Stimulated activated CD4-positive, alpha-beta T cell treated with anti-CD3 and anti-CD28 coated beads, Interleukin-15, amount 100 ng/mL, for 24 hours (primary cell): ENCODE measurements around the gene RFX7.
"Not testable (repeated sequence)": the region's sequence is repeated elsewhere in the genome, so short reads cannot be mapped to it uniquely, and the experiment has no call there.

Experiments used
- DNase-seq: peaks from one replicate; pipeline ENCODE4 v3.0.0-alpha.2; 2020

Gene RFX7

DNA sequence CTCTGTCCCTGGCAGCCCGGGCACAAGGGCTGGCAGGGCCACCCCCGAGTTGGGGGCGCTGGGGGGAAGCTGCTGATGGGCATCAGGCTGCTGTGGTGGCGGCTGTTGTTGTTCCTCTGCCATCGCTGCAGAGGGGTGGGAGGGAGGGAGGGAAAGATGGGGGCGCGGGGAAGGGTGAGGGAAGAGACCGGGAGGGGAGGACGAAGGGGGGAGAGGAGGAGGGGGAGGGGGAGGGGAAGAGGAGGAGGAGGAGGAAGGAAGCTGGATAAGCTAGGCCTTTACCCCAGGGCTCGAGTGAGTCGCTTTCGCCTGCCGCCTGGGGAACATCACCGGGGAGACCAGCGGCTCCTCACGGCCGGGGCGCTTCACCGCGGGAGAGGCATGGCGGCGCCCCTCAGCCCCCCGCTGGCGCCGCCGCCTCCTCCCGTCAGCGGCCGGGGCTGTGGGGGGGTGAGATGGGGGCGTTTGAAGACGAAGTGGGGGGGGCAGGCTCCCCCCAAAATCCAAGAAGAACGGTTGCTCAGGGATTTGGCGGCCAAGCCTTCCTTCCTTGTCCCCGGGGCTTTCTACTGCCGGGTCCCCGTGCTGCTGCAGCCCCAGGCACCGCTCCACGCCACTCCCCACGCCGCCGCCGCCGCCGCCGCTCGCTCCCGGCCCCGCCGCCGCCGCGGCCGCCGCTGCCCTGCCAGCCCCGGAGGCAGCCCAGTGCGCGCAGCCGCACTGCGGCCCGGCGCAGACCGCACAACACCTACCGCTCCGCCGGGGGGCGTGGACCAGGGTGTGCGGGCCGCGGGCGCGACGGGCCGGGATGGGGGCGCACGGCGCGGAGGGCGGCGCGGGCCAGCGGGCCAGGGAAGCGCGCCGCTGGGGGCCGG, at the start of gene RFX7:
Gene RFX7 (minus strand): TSS at position 717 of the 875 bp plus-strand sequence. CDS start 594 bp downstream, at position 123.
- peak; percentile 82 for DNase-seq

DNA sequence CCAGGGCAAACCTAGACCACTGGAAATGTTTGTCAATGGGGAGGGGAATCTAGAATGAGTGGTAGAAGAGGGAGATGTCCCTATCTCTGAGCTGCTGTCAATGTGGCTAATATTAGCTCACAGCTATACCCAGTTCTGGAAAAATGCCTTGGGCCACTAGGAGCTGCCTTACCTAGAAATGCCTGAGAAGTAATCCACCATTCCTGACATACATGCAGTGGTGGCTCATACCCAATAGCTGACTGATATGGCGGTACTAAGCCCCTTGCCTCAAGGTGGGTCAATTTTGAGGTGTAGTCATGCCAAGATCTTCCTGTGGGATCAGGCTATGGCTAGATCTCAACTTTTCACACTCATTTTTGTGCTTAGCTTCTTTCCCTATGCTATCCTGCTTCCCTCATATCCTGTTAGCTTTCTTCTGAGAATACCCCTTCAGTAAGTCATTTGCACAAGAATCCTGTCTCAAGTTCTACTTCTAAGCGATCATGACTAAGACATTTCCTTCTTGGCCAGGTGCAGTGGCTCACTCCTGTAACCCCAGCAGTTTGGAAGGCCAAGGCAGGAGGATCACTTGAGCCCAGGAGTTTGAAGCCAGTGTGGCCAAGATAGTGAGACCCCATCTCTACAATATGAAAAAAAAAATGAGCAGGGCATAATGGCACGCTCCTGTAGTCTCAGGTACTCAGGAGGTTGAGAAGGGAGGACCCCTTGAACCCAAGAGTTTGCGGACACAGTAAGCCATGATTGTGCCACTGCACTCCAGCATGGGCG, 49.1 kb upstream of the RFX7 start:
- no peak for DNase-seq

DNA sequence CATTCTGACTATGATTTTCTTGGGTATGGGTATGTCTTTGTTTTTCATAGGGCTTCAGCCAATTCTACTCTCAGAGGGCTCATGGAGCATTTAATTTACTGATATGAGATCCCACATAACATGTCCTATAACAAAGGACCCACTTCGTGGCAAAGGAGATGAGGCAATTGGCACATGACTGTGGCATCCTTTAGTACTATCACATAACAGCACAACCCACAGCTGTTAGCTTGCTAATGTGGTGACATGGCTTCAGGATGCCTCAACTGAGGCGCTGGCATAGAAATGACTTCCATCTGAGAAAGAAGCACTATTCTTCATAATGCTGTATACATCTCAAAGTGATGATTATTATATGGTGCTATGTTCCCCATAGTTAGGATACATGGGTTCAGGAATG, 48.1 kb upstream of the RFX7 start:
- no peak for DNase-seq

DNA sequence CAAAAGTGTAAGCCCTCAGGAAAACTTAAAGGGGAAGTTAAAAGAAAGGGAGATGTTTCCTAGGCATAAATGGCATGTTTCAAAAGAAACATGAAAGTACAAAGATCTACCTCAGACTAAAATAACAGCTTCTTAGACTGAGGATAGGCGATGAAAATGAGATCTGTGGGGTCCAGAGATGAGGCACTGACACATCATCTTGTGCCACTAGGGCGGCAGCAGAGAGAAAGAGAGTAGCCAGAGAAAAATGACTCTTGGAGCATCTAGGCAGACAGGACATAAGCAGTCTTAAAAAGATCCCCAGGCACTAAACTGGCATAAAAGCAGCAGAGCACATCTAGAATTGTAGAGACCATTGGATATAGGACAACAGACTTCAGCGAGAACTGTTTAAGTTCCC, 42.5 kb upstream of the RFX7 start:
- no peak for DNase-seq

DNA sequence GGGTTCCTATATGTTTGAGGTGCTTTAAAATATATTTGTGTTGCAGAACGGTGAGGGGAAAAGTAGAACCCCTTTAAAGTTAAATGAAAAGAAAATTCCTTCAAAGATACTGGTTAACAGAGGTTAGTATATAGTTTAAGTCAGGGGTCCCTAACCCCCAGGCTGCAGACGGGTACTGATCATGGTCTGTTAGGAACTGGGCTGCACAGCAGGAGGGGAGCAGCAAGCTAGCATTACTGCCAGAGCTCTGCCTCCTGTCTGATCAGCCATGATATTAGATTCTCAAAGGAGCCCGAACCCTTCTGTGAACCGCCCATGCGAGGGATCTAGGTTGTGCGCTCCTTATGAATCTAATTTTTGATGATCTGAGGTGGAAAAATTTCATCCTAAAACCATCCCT, 37.5 kb upstream of the RFX7 start:
- DNase-seq, result no peak

DNA sequence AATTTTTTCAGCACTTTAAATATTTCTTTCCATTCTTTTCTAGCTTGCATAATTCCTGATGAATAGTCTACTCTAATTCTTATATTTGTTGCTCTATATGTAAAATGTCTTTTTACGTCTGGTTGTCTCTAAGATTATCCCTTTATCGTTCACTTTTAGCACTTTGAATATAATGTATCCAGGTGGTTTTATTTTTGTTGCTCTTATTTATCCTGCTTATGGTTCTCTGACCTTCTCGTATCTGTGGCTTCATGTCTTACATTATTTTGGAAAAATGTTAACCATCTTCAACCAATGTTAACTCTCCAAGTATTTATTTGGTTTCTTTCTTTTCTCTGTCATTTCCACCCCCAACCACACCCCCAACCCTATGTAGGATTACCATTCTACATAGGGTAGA, 30.0 kb upstream of the RFX7 start:
- DNase-seq, result no peak

DNA sequence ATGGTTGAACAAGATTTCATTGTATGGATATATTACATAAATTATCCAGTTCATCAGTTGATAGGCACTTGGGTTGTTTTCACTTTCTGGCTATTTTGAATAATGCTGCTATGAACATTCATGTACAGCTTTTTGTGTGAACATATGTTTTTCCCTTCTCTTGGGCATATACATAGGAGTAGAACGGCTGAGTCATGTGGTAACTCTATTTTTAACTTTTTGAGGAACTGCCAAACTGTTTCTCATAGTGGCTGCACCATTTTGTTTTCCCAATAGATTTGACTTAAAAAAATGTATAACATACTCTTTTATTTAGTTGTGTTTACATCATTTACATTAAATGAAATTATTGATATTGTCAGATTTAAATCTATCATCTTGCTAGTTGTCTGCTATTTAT, 28.8 kb upstream of the RFX7 start:
- DNase-seq, result no peak

DNA sequence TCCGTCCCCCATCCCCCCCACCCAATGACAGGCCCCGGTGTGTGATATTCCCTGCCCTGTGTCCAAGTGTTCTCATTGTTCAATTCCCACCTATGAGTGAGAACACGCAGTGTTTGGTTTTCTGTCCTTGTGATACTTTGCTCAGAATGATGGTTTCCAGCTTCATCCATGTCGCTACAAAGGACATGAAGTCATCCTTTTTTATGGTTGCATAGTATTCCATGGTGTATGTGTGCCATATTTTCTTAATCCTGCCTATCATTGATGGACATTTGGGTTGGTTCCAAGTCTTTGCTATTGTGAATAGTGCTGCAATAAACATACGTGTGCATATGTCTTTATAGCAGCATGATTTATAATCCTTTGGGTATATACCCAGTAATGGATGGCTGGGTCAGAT, 22.8 kb upstream of the RFX7 start:
- not testable (repeated sequence) for DNase-seq

DNA sequence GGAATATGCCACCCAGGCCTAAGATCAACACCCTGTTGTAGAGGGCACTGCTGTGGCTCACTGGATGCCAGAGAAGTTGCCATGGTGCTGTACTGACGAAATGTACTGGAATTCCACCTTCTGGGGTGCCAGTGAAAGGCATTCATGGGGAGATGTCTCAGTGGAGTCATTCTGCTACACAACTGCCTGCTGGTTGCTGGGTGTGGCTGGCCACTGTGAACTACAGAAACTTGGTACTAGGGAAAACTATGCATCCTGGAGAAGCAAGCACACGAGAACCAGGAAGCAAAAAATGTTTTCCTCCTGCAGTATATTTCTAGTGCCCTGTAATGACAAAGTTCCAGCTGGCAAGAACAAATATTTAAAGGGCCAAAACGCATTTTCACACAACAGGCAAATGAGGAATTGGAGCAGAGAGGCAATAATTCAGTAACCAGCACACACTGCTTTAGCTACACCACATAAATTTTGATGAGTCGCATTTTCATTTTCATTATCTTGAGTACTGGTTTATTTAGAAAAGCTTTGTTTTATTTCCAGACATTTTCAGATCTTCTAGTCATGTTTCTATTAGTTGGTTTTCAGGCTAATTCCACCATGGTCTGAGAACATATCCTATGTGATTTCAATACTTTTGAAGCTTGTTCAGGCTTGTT, 18.3 kb upstream of the RFX7 start:
- DNase-seq, result no peak

DNA sequence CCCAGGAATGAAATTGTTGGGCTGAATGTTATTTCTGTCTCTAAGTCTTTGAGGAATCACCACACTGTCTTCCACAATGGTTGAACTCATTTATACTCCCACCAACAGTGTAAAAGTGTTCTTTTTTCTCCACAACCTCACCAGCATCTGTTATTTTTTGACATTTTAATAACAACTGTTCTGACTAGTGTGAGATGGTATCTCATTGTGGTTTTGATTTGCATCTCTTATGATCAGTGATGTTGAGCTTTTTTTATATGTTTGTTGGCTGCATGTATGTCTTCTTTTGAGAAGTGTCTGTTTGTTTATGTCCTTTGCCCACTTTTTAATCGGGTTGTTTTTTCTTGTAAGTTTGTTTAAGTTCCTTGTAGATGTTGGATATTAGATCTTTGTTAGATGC, 13.6 kb upstream of the RFX7 start:
- not testable (repeated sequence) for DNase-seq

DNA sequence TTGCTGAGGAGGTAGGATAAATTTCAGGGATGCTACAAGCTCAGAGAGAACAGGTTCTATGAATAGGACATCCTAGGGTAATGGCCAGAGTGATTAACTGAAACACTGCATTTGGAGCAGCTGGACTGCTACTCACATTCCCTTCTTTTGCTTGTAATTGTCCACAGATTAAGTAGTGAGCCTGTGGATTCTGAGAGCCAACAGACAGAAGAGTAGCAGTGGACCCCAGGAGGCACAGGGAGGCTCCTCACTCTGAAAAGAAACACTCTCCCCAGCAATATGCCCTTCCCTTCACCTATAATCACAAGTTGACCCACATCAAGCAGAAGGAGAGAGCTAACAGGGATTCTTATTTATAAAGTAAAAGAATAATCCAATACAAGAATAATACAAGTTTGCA, 10.6 kb upstream of the RFX7 start:
- no peak for DNase-seq

DNA sequence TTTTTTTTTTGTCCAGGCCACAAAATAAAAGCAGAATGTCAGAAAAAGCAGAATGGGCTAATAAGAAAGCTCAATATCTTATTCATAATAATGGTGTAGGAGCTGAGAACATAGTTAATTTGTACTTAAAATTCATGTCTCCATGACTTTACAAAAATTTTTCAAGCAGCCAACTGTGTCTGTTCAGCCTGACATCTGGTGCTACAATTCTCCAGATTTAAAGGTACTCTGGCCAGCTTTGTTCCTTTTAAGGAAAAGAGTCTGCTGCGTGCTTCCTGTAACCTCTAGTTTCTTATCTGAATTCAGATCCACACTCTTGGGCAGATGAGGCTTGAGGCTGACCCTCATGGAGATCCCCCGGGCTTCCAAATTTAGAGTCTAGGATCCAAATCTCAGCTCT, 8.7 kb upstream of the RFX7 start:
- DNase-seq, result no peak

DNA sequence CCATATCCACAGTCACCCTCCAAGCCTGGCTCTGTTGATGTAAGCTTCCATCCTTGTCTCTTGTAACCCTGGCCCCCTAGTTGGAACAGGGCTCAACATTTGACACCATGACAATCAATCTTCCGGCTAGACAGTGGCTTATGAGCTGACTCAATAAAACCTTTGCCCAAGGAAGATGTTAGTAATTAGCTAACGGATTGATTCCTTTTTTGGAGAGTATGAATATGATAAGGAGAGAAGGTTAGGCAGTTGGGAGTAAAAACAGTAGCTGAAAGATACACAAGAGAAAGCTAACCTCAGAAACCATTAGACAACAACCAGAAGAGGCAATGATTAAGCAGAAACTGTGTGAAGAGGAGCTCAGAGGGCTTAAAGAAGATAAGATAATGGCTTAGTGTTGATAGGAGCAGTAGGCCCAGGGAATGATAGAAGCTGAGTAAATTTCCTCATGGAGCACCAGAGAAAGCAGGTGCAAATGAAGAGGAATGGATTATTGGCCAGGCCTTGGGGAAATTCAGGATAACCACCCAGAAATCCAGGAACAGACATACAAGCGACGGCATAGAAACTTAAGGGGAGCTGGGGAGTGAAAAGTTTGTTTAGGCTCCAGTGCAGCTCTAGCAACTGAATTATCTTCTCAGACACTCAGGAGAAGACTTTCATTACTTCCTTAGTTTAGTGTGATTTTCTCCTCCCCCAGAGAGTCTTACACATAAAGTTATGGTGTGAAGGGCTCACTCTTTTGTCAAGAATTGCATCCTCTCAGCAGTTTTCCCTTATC, 7.8 kb upstream of the RFX7 start:
- DNase-seq, result no peak

DNA sequence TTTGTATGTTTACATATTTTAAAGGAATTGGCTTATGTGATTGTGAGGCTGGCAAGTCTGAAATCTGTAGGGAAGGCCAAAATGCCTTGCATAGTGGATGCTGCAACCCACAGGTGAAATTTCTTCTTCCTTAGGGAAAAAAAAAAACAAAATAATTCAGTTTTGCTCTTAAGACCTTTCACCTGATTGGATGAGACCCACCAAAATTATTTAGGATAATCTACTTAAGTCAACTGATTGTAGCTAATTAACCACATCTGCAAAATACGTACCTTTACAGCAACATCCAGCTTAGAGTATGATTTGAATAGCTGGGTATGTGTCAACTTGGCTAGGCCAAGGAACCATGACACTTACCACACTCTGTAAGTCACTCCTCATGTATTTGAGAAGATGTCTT, 6.9 kb upstream of the RFX7 start:
- DNase-seq, result no peak

DNA sequence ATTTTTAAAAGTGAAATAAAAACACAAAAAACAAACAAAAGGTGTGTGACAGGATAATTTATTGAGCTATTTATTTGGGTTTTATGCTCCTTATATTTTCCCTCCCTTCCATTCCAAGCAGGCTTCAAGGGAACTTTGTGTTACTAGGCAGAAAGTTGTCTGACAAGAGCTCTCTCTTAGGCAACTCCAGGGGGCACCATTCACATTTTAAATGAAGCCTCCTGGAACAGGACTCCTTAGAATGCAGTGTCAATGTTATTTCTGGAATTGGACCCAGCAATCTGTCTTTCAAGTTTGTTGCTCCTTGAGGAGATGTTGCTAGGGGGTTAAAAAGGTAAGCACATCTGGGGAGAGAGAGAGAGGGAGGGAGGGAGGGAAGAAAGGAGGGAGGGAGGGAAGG, 5.4 kb upstream of the RFX7 start:
- DNase-seq, result no peak

DNA sequence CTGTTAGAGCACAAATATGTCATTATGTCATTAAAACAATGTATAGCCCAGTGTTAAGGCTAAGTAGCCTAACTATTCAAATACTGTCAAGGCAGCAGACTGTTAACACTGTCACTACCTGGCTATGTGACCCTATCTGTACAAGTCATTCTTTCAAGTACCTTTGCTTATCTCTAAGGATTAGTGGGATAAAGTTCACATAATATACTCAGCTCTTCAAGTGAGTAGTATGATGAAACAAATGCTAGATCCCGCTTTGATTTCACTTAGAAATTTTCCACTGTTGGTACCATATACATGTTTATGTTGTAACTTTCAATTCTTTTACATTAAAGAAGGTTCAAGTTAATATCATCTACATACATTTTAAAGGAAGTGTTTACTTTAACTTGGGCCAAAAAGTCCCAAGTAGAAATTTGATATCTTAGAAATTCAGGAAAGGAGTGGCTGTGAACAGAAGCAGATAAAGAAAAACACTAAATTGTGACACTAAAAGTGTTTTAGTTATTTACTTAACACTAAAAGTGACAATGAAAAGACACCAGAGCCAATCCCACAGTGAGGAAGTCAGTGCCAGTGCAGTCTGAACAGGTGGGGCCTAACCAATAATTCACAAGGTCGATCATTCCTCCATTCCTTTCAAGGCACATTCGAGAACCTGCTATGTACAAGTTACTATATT, 4.8 kb upstream of the RFX7 start:
- DNase-seq, result no peak

DNA sequence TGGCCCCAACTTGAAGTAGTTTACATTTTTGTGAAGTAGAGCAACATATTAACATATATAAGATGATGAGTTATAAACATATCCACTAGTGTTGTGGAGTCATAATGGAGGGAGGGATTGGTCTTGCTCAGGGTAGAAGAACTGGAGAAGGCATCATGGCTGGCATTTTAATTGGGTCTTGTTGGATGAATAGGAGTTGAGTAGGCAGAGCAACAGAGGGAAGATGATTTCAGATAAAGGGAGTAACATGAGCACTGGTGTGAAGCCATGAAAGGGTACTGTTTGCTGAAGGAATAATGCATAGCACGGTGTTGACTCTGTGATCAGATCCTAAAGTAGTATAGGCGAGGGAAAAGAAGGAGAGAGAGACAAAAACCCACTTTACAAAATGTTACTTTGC, 3.6 kb upstream of the RFX7 start:
- no peak for DNase-seq

DNA sequence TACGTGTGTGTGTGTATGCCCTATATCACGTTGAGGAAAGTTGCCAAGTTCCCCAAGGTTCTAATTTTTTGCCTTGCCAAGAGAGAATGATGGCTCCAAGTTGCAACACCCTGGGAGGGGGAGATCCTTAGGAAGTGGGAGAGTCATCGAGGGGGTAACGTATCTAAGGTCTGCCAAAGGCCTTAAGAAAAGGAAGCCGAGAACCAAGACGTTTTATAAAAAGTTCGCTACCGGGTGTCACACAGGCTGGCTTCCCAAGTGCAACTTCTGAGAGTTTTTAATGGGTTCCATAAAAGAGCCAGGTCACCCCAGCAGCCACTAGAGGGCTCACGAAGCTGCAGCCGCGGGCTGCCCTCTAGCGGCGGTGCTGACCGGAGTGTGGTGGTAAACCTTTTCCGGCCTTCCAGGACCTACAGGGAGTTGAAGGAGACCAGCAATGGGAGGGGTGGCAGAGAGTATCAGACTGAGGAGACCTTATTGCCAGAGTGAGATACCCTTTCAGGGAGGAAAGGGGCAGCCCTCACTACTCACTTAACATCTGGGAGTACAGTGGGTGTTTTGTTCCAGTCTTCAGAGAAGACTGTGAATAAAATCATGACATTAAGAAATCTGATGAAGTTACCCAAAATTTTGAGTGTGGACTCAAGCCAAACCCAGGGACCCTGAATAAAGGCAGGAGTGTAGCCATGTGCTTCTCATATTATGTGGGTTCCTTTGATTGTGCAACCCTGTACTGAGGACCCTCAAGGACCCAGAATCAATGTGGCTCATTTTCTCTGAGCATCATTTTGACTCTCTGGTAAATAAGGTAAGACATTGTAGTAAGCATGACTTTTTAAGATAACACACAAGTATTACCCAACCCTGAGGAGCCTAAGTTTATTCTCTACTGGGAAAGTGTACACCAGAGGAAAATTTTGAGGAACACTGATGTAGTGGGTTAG, 2.5 kb upstream of the RFX7 start:
- DNase-seq, result peak; percentile 91

DNA sequence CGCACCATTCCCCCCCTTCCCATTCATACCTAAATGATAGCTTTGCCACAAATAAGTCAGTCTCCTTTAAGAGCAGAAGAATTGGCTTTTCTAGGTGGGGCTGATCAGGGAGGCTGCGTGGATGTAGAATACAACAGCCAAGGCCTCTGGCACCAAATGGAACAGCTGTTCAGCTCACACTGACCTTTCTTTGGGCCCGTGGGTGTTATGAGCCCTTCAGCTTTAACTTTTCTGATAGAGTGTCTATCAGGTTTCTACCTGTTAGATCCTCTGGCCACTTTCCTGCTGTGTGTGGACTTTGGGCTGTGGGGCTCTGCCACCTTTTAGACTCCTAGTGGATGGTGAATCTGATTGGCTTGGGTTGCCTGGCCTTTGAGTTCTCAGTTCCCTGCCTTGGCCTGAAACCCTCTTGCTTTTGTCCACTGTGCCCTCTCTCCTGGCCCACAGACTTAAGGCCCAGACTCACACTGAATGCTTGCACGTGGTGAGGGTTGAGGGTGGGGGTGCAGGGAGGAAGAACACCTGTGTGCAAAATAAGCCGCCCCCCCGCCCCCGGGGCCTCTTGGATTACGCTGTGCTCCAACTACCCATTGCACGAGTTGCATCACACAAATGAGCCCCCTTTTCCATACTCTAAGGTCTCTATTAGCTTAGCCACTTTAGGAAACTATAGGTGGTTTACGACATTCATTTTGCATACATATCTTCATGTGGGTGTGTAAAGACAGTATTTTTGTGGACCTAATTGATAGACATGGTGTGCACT, 1.3 kb upstream of the RFX7 start:
- DNase-seq, result peak; percentile 64
